ENCODE results near the gene PCSK1. TPM values are rescaled to one million over a fixed set of nuclear protein-coding genes. Genes with fewer than 3 reads are reported as not detected.
A peak's percentile ranks its signal among the peaks of the same experiment; 100 is the strongest.

Gene PCSK1
- 1.5 TPM for polyA plus RNA-seq (2012; ENCODE audit: insufficient read depth, insufficient read length, low read depth)

DNA sequence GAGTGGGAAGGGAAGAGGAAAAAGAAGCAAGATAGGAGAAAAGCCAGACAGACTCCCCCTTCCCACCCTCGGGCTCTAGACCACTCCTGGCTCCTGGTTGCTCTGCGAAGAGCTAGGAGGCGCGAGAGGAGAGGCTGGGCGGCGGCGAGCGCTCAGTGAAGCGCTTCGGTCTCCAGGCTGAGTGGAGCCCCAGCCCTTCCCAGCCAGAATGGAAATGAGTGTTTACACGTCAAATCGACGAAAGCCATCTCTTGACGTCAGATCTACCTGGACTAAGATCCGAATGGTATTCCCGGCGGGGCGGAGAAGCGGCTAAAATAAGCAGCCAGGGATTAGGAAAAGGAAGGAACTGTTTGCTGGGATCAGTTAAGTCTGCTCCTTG is at the start of gene PCSK1:
Gene PCSK1 (minus strand): TSS at position 183 of the 382 bp plus-strand sequence. CDS start 206 bp downstream, outside the sequence.
- H3K4me3 ChIP-seq (ENCODE audit: low read depth, low read length), result peak within 1 kb of the TSS; percentile 67
- no peaks in the 10 kb centered on the region for H3K9me3 ChIP-seq
- H3K4me1 ChIP-seq, result no peaks in the 10 kb centered on the region
- peaks cover 13% of the 10 kb centered on the region for H3K27me3 ChIP-seq
- peak; percentile 56 for DNase-seq
- no peaks in the 10 kb centered on the region for H3K36me3 ChIP-seq
- TF ChIP-seq, protein P1, sequence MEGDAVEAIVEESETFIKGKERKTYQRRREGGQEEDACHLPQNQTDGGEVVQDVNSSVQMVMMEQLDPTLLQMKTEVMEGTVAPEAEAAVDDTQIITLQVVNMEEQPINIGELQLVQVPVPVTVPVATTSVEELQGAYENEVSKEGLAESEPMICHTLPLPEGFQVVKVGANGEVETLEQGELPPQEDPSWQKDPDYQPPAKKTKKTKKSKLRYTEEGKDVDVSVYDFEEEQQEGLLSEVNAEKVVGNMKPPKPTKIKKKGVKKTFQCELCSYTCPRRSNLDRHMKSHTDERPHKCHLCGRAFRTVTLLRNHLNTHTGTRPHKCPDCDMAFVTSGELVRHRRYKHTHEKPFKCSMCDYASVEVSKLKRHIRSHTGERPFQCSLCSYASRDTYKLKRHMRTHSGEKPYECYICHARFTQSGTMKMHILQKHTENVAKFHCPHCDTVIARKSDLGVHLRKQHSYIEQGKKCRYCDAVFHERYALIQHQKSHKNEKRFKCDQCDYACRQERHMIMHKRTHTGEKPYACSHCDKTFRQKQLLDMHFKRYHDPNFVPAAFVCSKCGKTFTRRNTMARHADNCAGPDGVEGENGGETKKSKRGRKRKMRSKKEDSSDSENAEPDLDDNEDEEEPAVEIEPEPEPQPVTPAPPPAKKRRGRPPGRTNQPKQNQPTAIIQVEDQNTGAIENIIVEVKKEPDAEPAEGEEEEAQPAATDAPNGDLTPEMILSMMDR (IDR thresholded peaks at IDR 0.05; ENCODE audit: low read depth, low read length), result no peak

DNA sequence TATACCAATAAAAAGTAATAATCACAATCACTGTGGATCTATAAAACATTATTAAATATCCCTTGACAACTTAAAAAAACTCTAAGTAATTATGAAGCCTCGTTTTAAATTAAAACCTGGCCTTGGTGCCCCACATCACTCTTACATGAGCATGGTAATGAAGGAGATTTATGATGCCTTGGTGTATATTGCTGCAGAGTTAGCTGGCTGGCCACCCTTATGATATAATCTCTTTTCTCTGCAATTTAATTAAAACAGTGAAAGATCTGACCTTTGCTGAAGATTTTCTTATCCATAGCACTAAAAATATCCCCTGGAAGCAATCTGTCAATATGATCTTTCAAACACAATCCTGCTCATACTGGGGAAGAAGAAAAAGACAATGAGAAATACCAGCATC is 48.8 kb upstream of the PCSK1 start:
- TF ChIP-seq, protein P1 (IDR thresholded peaks at IDR 0.05; ENCODE audit: low read depth, low read length), result no peak
- Histone ChIP-seq H3K9me3 (no peaks in the 10 kb centered on the region), H3K27me3 (no peaks in the 10 kb centered on the region), H3K4me1 (no peaks in the 10 kb centered on the region), H3K36me3 (no peaks in the 10 kb centered on the region), H3K4me3 (ENCODE audit: low read depth, low read length) (no peak overlapping the region)
- no peak for DNase-seq

DNA sequence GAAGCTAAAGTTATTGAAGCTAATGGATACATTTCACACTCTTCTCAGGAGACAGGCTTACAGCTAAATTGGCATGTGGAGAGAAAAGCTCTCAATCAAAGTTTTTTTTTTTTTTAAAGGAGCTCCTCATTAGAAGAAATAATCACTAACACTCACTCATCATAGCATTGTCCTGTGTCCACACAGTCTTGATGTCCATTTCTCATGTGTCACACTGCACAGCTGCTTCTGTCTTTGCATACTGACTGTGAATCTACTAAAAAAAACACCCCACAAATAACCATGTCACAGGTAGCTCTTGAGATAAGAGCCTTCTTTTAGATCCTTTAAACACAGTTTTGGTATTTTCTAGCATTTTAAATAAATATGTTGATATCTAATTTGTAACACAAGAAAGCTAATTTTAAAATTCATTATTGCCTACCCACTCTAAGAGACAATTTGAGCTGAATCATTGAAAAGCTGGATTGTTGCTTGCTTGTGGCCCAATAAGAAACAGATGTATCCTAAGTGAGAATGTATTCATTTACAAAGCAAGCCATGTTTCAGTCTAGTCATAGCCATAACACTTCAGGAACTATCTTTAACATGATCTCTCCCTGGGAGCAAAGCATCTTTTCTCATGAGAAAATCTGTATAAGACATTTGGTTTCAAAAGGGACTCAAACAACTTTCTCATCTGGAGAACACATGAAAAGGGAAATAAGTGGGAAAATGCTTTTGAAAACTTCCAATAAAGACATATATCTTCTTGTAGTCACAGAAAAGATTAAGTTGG is 48.1 kb upstream of the PCSK1 start:
- H3K4me1 ChIP-seq, result no peaks in the 10 kb centered on the region
- H3K36me3 ChIP-seq, result no peaks in the 10 kb centered on the region
- no peaks in the 10 kb centered on the region for H3K27me3 ChIP-seq
- no peaks in the 10 kb centered on the region for H3K9me3 ChIP-seq
- TF ChIP-seq, protein P1 (IDR thresholded peaks at IDR 0.05; ENCODE audit: low read depth, low read length), result no peak
- DNase-seq, result no peak
- no peak overlapping the region for H3K4me3 ChIP-seq (ENCODE audit: low read depth, low read length)

DNA sequence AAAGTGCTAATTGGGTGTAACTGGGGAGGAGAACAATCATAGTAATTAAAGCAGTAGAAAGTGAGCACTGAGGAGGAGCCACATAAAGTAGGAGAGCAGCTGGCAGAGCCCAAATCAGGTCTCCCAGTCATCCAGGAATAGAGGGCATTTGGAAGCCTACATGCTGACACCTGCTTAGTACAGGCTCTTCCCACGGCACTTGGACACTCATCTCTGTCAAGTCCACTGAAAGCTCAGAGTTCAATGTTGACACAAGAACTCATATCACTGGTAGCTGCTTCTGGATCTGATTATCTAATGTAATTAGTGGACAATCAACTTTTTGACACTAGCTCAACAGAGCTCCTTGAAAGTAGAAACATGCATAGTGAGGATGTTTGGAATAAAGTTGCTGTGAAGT is 45.9 kb upstream of the PCSK1 start:
- H3K4me3 ChIP-seq (ENCODE audit: low read depth, low read length), result no peak overlapping the region
- DNase-seq, result no peak
- no peaks in the 10 kb centered on the region for H3K9me3 ChIP-seq
- H3K4me1 ChIP-seq, result no peaks in the 10 kb centered on the region
- no peaks in the 10 kb centered on the region for H3K27me3 ChIP-seq
- no peaks in the 10 kb centered on the region for H3K36me3 ChIP-seq
- TF ChIP-seq, protein P1 (IDR thresholded peaks at IDR 0.05; ENCODE audit: low read depth, low read length), result no peak

DNA sequence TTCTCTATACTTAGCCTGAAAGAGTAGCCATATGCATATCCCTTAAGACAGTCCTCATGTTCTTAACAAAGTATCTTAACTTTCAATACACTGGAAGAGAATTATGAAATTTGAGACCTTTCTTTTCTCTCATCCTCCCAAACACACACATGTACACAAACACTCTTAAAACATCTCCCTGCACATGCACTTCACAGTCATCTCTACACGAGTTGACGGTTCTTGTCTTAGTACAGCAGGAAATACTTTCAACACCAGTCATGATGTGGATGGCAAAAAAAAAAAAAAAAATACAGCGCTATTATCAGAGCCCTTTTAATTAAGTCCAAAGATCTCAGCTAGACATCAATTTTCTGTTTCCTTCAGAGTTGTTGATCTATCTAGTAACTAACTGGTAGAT is 43.6 kb upstream of the PCSK1 start:
- TF ChIP-seq, protein P1 (IDR thresholded peaks at IDR 0.05; ENCODE audit: low read depth, low read length), result no peak
- H3K4me3 ChIP-seq (ENCODE audit: low read depth, low read length), result no peak overlapping the region
- no peaks in the 10 kb centered on the region for H3K9me3 ChIP-seq
- no peaks in the 10 kb centered on the region for H3K27me3 ChIP-seq
- peaks cover 3% of the 10 kb centered on the region; the same call in 1 of the 2 replicates for H3K4me1 ChIP-seq
- no peak for DNase-seq
- no peaks in the 10 kb centered on the region for H3K36me3 ChIP-seq

DNA sequence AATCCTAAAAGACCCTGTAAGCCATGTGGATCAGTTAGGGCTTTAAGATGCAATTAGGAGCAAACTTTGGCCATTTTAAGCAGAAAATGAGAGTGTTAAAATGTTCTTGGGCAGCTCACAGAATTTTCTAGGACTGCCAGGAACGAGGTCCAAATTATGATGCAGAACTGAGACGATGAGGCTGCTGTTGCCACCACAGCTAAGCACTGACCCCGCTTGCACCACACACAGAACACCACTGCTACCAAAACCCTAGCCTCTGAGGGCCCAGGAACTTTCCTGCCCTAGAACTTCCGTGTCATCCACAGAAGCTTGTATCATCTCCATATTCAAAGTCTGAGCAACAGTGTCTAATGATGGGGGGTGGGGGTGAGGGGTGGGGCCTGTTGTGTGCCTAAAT is 41.0 kb upstream of the PCSK1 start:
- TF ChIP-seq, protein P1 (IDR thresholded peaks at IDR 0.05; ENCODE audit: low read depth, low read length), result no peak
- Histone ChIP-seq H3K4me1 (peaks cover 3% of the 10 kb centered on the region; the same call in 1 of the 2 replicates), H3K36me3 (no peaks in the 10 kb centered on the region), H3K4me3 (ENCODE audit: low read depth, low read length) (no peak overlapping the region), H3K27me3 (no peaks in the 10 kb centered on the region), H3K9me3 (no peaks in the 10 kb centered on the region)
- no peak for DNase-seq

Measured in BE2C (cell line).